Endodermal cell (in vitro differentiated cells): ENCODE results near the gene WASF2. TPM values are rescaled to one million over a fixed set of nuclear protein-coding genes. Genes with fewer than 3 reads are reported as not detected.

ENCODE experiments used
- DNase-seq: peaks from one replicate; pipeline ENCODE4 v3.0.0-alpha.2; 2017
- H3K27ac ChIP-seq: 2 replicates; pipeline ENCODE4 v1.5.1; 2013; ENCODE audit warnings: mild to moderate bottlenecking, low read depth, low read length, moderate library complexity
- H3K27me3 ChIP-seq: 2 replicates; pipeline ENCODE4 v1.6.1; 2013; ENCODE audit warnings: mild to moderate bottlenecking, low read length, moderate library complexity; ENCODE audit not compliant: insufficient read depth, control insufficient read depth, poor library complexity, severe bottlenecking
- H3K36me3 ChIP-seq: 2 replicates; pipeline ENCODE4 v1.7.0; 2013; ENCODE audit warnings: mild to moderate bottlenecking, low read length, moderate library complexity; ENCODE audit not compliant: control insufficient read depth, insufficient read depth
- H3K4me1 ChIP-seq: one replicate; pipeline ENCODE4 v1.7.0; 2013; ENCODE audit warnings: low read length; ENCODE audit not compliant: control insufficient read depth, insufficient read depth
- H3K4me3 ChIP-seq: 2 replicates; pipeline ENCODE4 v1.5.1; 2013; ENCODE audit warnings: mild to moderate bottlenecking, low read length, moderate library complexity
- H3K9ac ChIP-seq: 2 replicates; pipeline ENCODE4 v1.6.1; 2013; ENCODE audit warnings: mild to moderate bottlenecking, low read length, moderate library complexity; ENCODE audit not compliant: poor library complexity, severe bottlenecking; ENCODE audit errors: extremely low read depth
- H3K9me3 ChIP-seq: 2 replicates; pipeline ENCODE4 v1.6.1; 2013; ENCODE audit warnings: mild to moderate bottlenecking, low read length, moderate library complexity; ENCODE audit not compliant: control insufficient read depth
- H3K27ac Mint-ChIP-seq: 2 replicates; pipeline ENCODE4 v1.8.0; 2020; ENCODE audit warnings: mixed read lengths
- H3K27me3 Mint-ChIP-seq: 2 replicates; pipeline ENCODE4 v1.8.0; 2021; ENCODE audit warnings: mild to moderate bottlenecking, mixed read lengths; ENCODE audit not compliant: insufficient read depth
- H3K36me3 Mint-ChIP-seq: 2 replicates; pipeline ENCODE4 v1.8.0; 2020; ENCODE audit warnings: low read depth, mixed read lengths
- H3K4me1 Mint-ChIP-seq: 2 replicates; pipeline ENCODE4 v1.8.0; 2020; ENCODE audit warnings: mixed read lengths
- H3K4me3 Mint-ChIP-seq: 2 replicates; pipeline ENCODE4 v1.8.0; 2020; ENCODE audit warnings: mild to moderate bottlenecking, moderate library complexity, mixed read lengths
- H3K9me3 Mint-ChIP-seq: 2 replicates; pipeline ENCODE4 v1.8.0; 2020; ENCODE audit warnings: mild to moderate bottlenecking, mixed read lengths
- CTCF ChIP-seq: fragments of 200-600 bp; sonication (generic); conservative IDR thresholded peaks from 2 replicates; pipeline ENCODE4 v1.5.0; 2021; ENCODE audit warnings: antibody characterized with exemption, mild to moderate bottlenecking
- WGBS, 2 experiments: methylation state at CpG; one replicate each; pipeline versions ENCODE4 v1.1.5 to v1.1.7; 2013; ENCODE audit warnings: missing lambda C conversion rate in 2 of 2, mixed read lengths in 1 of 2; ENCODE audit not compliant: insufficient coverage in 1 of 2, insufficient read length in 1 of 2; 5-methylcytosine and 5-hydroxymethylcytosine counted together
- total RNA-seq, 2 donors: library from RNA; stranded (reverse); fragmentation: NEBNext Ultra II Directional in 1 of 2; extraction: Animal tissue kit (Norgen Biotek cat#: 25700) in 1 of 2; gene quantifications; 2 replicates in 1 of 2; 3 replicates in 1 of 2; pipeline ENCODE4 v1.2.1, GENCODE V29; 2021

WASF2 gene
- total RNA-seq, 2 donors from 2014 or later: 90.0 to 98.8 TPM

DNA sequence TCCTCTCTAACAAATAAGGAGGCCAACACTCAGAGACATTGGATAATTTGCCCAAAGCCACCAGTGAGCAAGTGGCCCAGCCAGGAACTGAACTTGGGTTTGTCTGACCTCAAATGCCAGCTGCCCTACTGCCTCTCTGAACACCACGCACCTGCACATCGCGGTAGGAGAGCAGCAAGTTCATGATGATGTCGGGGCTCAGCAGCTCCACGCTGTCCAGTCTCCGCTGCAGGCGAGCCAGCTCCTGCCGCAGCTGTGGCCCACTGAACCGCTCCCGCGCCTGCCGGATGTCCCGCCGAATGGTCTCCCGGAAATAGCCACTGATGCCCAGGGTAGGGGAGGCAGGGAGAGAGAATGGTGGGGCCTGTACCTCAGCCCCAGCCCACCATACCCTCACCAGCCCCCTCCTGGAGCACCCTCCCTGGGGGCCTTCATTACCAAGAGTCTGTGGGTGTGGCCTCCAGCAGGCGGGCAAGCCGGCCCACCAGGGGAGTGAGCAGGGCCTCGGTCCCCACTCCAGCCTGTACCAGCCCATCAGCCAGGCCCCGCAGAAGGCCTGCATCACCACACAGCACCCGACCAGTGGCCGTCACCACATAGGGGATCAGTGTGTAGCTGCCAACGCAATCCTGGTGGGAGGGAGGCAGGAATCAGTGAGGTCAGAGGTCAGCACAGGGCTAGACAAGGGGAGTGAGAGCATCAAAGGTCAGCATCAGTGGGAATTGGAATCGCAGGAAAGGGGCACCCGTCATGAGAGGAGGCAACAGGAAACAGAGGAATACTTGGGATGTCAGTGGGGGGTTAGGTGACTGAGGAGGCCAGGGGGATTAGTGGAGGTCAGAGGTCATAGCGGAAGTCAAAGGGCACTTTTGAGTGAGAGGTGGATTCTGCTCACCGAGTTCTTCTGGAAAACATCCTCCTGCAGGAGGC lies 125.9 kb downstream of the WASF2 start:
- DNase-seq: no peak
- Histone ChIP-seq H3K4me3 (no peak overlapping the region), H3K4me1 (no peaks in the 10 kb centered on the region), H3K36me3 (no peaks in the 10 kb centered on the region), H3K9me3 (no peaks in the 10 kb centered on the region), H3K27me3 (peaks cover 29% of the 10 kb centered on the region), H3K9ac (no peak overlapping the region), H3K27ac (no peak overlapping the region)
- no peak overlapping the region for H3K4me3 Mint-ChIP-seq
- no peak for TF ChIP-seq CTCF
- H3K4me1 Mint-ChIP-seq: peaks cover 16% of the 10 kb centered on the region
- 83 to 89% methylated on average over 15 to 26 of the region's 26 CpGs for WGBS, 2 experiments
- H3K27ac Mint-ChIP-seq: no peak overlapping the region
- no peaks in the 10 kb centered on the region for H3K9me3 Mint-ChIP-seq
- peaks cover 44% of the 10 kb centered on the region for H3K27me3 Mint-ChIP-seq
- H3K36me3 Mint-ChIP-seq: no peaks in the 10 kb centered on the region

GRCh38 chr1:27361553-27361952 lies 128.4 kb downstream of the WASF2 start:
- no peak for DNase-seq
- H3K27me3 Mint-ChIP-seq: peaks cover 59% of the 10 kb centered on the region
- no peaks in the 10 kb centered on the region for H3K4me1 ChIP-seq
- no peak overlapping the region for H3K9ac ChIP-seq
- no peak overlapping the region for H3K27ac Mint-ChIP-seq
- H3K27me3 ChIP-seq: peaks cover 44% of the 10 kb centered on the region
- no peak overlapping the region for H3K27ac ChIP-seq
- peaks cover 2% of the 10 kb centered on the region for H3K36me3 Mint-ChIP-seq
- no peaks in the 10 kb centered on the region for H3K9me3 Mint-ChIP-seq
- H3K4me3 ChIP-seq: no peak overlapping the region
- H3K36me3 ChIP-seq: no peaks in the 10 kb centered on the region
- peak overlapping the region; percentile 59 for H3K4me3 Mint-ChIP-seq
- H3K9me3 ChIP-seq: no peaks in the 10 kb centered on the region
- TF ChIP-seq CTCF: no peak
- peaks cover 14% of the 10 kb centered on the region for H3K4me1 Mint-ChIP-seq
- WGBS, 2 experiments: 93 to 94% methylated on average over 4 to 8 of the region's 8 CpGs

DNA sequence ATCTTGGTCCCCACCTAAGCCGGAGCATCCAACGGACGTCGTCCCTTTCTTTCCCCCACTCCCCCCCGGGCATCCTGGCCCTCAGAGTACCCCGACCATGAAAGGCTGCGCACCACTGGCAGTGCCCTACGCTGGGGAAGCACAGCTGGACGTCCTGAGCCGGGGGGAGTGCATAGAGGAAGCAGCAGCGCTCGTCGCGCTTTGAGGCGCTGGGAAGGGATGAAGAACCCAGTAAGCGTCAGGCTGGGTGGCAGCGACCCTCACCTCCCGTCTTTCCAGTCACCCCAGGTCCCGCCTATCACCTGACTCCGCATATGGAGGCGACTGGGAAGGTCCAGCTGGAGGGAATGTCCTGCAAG lies 128.9 kb downstream of the WASF2 start:
- H3K4me1 Mint-ChIP-seq: peaks cover 14% of the 10 kb centered on the region
- H3K4me3 Mint-ChIP-seq: peak overlapping the region; percentile 59
- TF ChIP-seq CTCF: no peak
- Histone ChIP-seq H3K27me3 (peaks cover 44% of the 10 kb centered on the region), H3K9me3 (no peaks in the 10 kb centered on the region), H3K4me1 (no peaks in the 10 kb centered on the region), H3K27ac (no peak overlapping the region), H3K4me3 (peak overlapping the region; percentile 71), H3K36me3 (no peaks in the 10 kb centered on the region), H3K9ac (no peak overlapping the region)
- 53 to 74% methylated on average over 17 to 21 of the region's 21 CpGs for WGBS, 2 experiments
- H3K27me3 Mint-ChIP-seq: peaks cover 59% of the 10 kb centered on the region
- peaks cover 2% of the 10 kb centered on the region for H3K36me3 Mint-ChIP-seq
- no peak for DNase-seq
- no peak overlapping the region for H3K27ac Mint-ChIP-seq
- H3K9me3 Mint-ChIP-seq: no peaks in the 10 kb centered on the region
